Right renal pelvis (tissue), 4 donors: Measurements from ENCODE around the gene KLHL4. TPM values are rescaled to one million over a fixed set of nuclear protein-coding genes. Genes with fewer than 3 reads are reported as not detected.
"Not testable (repeated sequence)": the region's sequence is repeated elsewhere in the genome, so short reads cannot be mapped to it uniquely, and the experiment has no call there.

ENCODE experiments used
- DNase-seq, 4 donors: peaks; one replicate each; pipeline ENCODE4 v3.0.0-alpha.2; 2013; ENCODE audit warnings: low read depth in 4 of 4, low spot score in 3 of 4, missing footprints in 1 of 4
- polyA plus RNA-seq, 4 donors: library from polyadenylated mRNA; unstranded; fragments of 120-200 nt; gene quantifications; one replicate each; pipeline ENCODE4 v1.2.1, GENCODE V29; 2013; ENCODE audit not compliant: insufficient read length in 4 of 4

KLHL4 gene
- polyA plus RNA-seq, result 1 to 10 TPM; 6.4 to 8.9 (median 7.5) TPM

GRCh38 chrX:87517571-87518141 is at the start of gene KLHL4:
TSS of gene KLHL4 (plus strand) at chrX:87517802. CDS start at chrX:87517894, 92 bp downstream.
- peak in 3 of 4 donors; percentile 26 to 34 (median 32) for DNase-seq

GRCh38 chrX:87468941-87469340 is 48.7 kb upstream of the KLHL4 start:
- no peak for DNase-seq

GRCh38 chrX:87475793-87476192 is 41.8 kb upstream of the KLHL4 start:
- DNase-seq, result no peak

GRCh38 chrX:87478703-87479102 is 38.9 kb upstream of the KLHL4 start:
- DNase-seq, result not testable (repeated sequence)

- DNase-seq, result no peak
These were observed 28.5 kb upstream of the KLHL4 start for GRCh38 chrX:87489071-87489470.

GRCh38 chrX:87515836-87516235 is 1.8 kb upstream of the KLHL4 start:
- DNase-seq, result no peak

GRCh38 chrX:87516717-87517121 is 883 bp upstream of the KLHL4 start:
- no peak for DNase-seq

- DNase-seq, result no peak
These were observed 902 bp downstream of the KLHL4 start for GRCh38 chrX:87518504-87518903.

GRCh38 chrX:87525771-87526229 is 8.2 kb downstream of the KLHL4 start:
- no peak for DNase-seq

GRCh38 chrX:87526281-87526680 is 8.7 kb downstream of the KLHL4 start:
- no peak for DNase-seq

GRCh38 chrX:87528487-87528886 is 10.9 kb downstream of the KLHL4 start:
- DNase-seq, result no peak

GRCh38 chrX:87571964-87572363 is 54.4 kb downstream of the KLHL4 start:
- no peak for DNase-seq

- DNase-seq, result no peak
These were observed 55.3 kb downstream of the KLHL4 start for GRCh38 chrX:87572901-87573300.

- DNase-seq, result no peak
These were observed 61.4 kb downstream of the KLHL4 start for GRCh38 chrX:87578978-87579377.

- no peak for DNase-seq
These were observed 63.3 kb downstream of the KLHL4 start for GRCh38 chrX:87580862-87581261.

GRCh38 chrX:87582453-87582852 is 64.9 kb downstream of the KLHL4 start:
- no peak for DNase-seq

GRCh38 chrX:87583679-87584078 is 66.1 kb downstream of the KLHL4 start:
- DNase-seq, result no peak

- DNase-seq, result no peak
These were observed 98.8 kb downstream of the KLHL4 start for GRCh38 chrX:87616371-87616770.

GRCh38 chrX:87621697-87622096 is 104.1 kb downstream of the KLHL4 start:
- DNase-seq, result peak; percentile 7 to 18 (median 13)

GRCh38 chrX:87626996-87627395 is 109.4 kb downstream of the KLHL4 start:
- DNase-seq, result no peak

GRCh38 chrX:87634361-87634760 is 116.8 kb downstream of the KLHL4 start:
- no peak for DNase-seq

- DNase-seq, result no peak
These were observed 118.9 kb downstream of the KLHL4 start for GRCh38 chrX:87636533-87636932.

- DNase-seq, result not testable (repeated sequence)
These were observed 123.8 kb downstream of the KLHL4 start for GRCh38 chrX:87641439-87641838.
